ENCODE data around the gene PLTP. TPM values are rescaled to one million over a fixed set of nuclear protein-coding genes. Genes with fewer than 3 reads are reported as not detected.

Gene PLTP
- total and polyA plus RNA-seq, 2 experiments from 2014 or later = 108 to 160 TPM

GRCh38 chr20:45909817-45910669 is 1.9 kb downstream of the PLTP start (continued):
- TF ChIP-seq ZNF462 (CRISPR knock-in tag; IDR thresholded peaks at IDR 0.05) (no peak), CREB1 (CRISPR knock-in tag; IDR thresholded peaks at IDR 0.05; ENCODE audit: low read depth) (no peak), EZH2 (IDR thresholded peaks at IDR 0.05; ENCODE audit: low read depth, unreplicated experiment) (no peak), ZNF331 (CRISPR knock-in tag; IDR thresholded peaks at IDR 0.05; ENCODE audit: low read depth) (no peak), ZNF114 (CRISPR knock-in tag; IDR thresholded peaks at IDR 0.05) (no peak), EZH2phosphoT487 (IDR thresholded peaks at IDR 0.05; ENCODE audit: unreplicated experiment) (no peak)

GRCh38 chr20:45909336-45909808 is 2.6 kb downstream of the PLTP start:
- no peaks in the 10 kb centered on the region for H3K27me3 ChIP-seq (ENCODE audit: insufficient read depth)
- no peak for DNase-seq (ENCODE audit: low spot score)
- Mint-ChIP-seq H3K27me3 (ENCODE audit: insufficient read depth, low read depth, poor library complexity) (peaks cover 25% of the 10 kb centered on the region), H3K4me1 (peaks cover 14% of the 10 kb centered on the region), H3K36me3 (ENCODE audit: low read depth) (peaks cover 59% of the 10 kb centered on the region), H3K9me3 (no peaks in the 10 kb centered on the region; the same call in 2 of the 3 replicates), H3K4me3 (no peak overlapping the region), H3K27ac (no peak overlapping the region)
- no peak overlapping the region for H3K4me2 ChIP-seq
- peaks cover 11% of the 10 kb centered on the region; the same call in 1 of the 2 replicates for H3F3A ChIP-seq (replicated peaks; ENCODE audit: low read depth)
- H3K36me3 ChIP-seq (ENCODE audit: insufficient read depth) = peaks cover 11% of the 10 kb centered on the region
- H2AFZ ChIP-seq = no peak overlapping the region
- no peak overlapping the region for H3K4me3 ChIP-seq
- H3K9me2 ChIP-seq (ENCODE audit: insufficient read depth) = no peaks in the 10 kb centered on the region
- ATAC-seq = no peak
- H3K27ac ChIP-seq (ENCODE audit: low read depth) = no peak overlapping the region
- H3K4me1 ChIP-seq (ENCODE audit: insufficient read depth) = peaks cover 7% of the 10 kb centered on the region; the same call in 1 of the 2 replicates
- H4K20me1 ChIP-seq (replicated peaks; ENCODE audit: insufficient read depth) = peaks cover 18% of the 10 kb centered on the region
- H3K79me2 ChIP-seq (replicated peaks; ENCODE audit: insufficient read depth) = peaks cover 10% of the 10 kb centered on the region
- no peak for TF ChIP-seq STAT1 (IDR thresholded peaks at IDR 0.05; ENCODE audit: unreplicated experiment)
- no peak for TF ChIP-seq POLR2AphosphoS5 (IDR thresholded peaks at IDR 0.05; ENCODE audit: low read depth)
- TF ChIP-seq EZH2phosphoT487 (IDR thresholded peaks at IDR 0.05; ENCODE audit: unreplicated experiment) = no peak
- no peak for TF ChIP-seq EZH2 (IDR thresholded peaks at IDR 0.05; ENCODE audit: low read depth, unreplicated experiment)
- no peak for TF ChIP-seq CTCF (conservative IDR thresholded peaks at IDR 0.05; ENCODE audit: low read depth in 2 of 2)
- no peak for TF ChIP-seq ZNF114 (CRISPR knock-in tag; IDR thresholded peaks at IDR 0.05)
- TF ChIP-seq REST (IDR thresholded peaks at IDR 0.05; ENCODE audit: unreplicated experiment) = no peak
